Fibroblast of mammary gland (primary cell): ENCODE data around the gene NRIP1.
A peak's percentile ranks its signal among the peaks of the same experiment; 100 is the strongest.

Source experiments
- DNase-seq: peaks from one replicate; pipeline ENCODE4 v3.0.0-alpha.2; 2010; ENCODE audit warnings: low read depth
- H3K4me3 ChIP-seq: 2 replicates; pipeline ENCODE4 v1.5.1; 2011; ENCODE audit warnings: low read depth, mild to moderate bottlenecking, low read length, moderate library complexity; ENCODE audit not compliant: control insufficient read depth
- CTCF ChIP-seq: conservative IDR thresholded peaks from 2 replicates; pipeline ENCODE4 v1.5.1; 2011; ENCODE audit warnings: low read depth, low read length, inconsistent platforms; ENCODE audit not compliant: control insufficient read depth, insufficient read depth

NRIP1 gene

GRCh38 chr21:15054606-15055239, 10.1 kb downstream of the NRIP1 start:
- no peak overlapping the region for H3K4me3 ChIP-seq
- no peak for TF ChIP-seq CTCF
- DNase-seq, result no peak

GRCh38 chr21:15054089-15054488, 10.7 kb downstream of the NRIP1 start:
- no peak for DNase-seq
- H3K4me3 ChIP-seq, result no peak overlapping the region

GRCh38 chr21:15053500-15053899, 11.3 kb downstream of the NRIP1 start:
- H3K4me3 ChIP-seq, result no peak overlapping the region
- no peak for DNase-seq
- TF ChIP-seq CTCF, result no peak

More at GRCh38 chr21:15054089-15054488, 10.7 kb downstream of the NRIP1 start:
- TF ChIP-seq CTCF, result no peak

GRCh38 chr21:15052459-15052763, 12.4 kb downstream of the NRIP1 start:
- DNase-seq, result no peak
- no peak for TF ChIP-seq CTCF
- H3K4me3 ChIP-seq, result no peak overlapping the region

GRCh38 chr21:15051644-15052458, 12.9 kb downstream of the NRIP1 start:
- DNase-seq, result peak; percentile 54
- no peak for TF ChIP-seq CTCF

GRCh38 chr21:15050568-15051377, 14.0 kb downstream of the NRIP1 start:
- no peak for TF ChIP-seq CTCF
- H3K4me3 ChIP-seq, result no peak overlapping the region
- DNase-seq, result no peak

More at GRCh38 chr21:15051644-15052458, 12.9 kb downstream of the NRIP1 start:
- no peak overlapping the region for H3K4me3 ChIP-seq
